Activated T-helper 9 cell treated with anti-CD3 and anti-CD28 coated beads, Interleukin-2, amount 50 U/mL, for 16 hours (primary cell): ENCODE results near the gene UBXN6.

ENCODE experiments used
- DNase-seq: peaks from one replicate; pipeline ENCODE4 v3.0.0-alpha.2; 2020; ENCODE audit warnings: low read depth

Gene UBXN6

GRCh38 chr19:4457654-4458395 lies at the start of gene UBXN6:
Gene UBXN6 (minus strand): TSS chr19:4457794. CDS start chr19:4457697, 97 bp downstream.
- peak; percentile 96 for DNase-seq

GRCh38 chr19:4507150-4507452 lies 49.5 kb upstream of the UBXN6 start:
- DNase-seq = no peak

GRCh38 chr19:4506449-4507149 lies 49.0 kb upstream of the UBXN6 start:
- DNase-seq = no peak

- no peak for DNase-seq
Measured at GRCh38 chr19:4505570-4506448, 48.2 kb upstream of the UBXN6 start.

GRCh38 chr19:4504891-4505569 lies 47.4 kb upstream of the UBXN6 start:
- DNase-seq = no peak

- DNase-seq = no peak
Measured at GRCh38 chr19:4504297-4504701, 46.7 kb upstream of the UBXN6 start.

- DNase-seq = no peak
Measured at GRCh38 chr19:4503825-4504170, 46.2 kb upstream of the UBXN6 start.

GRCh38 chr19:4503132-4503824 lies 45.7 kb upstream of the UBXN6 start:
- no peak for DNase-seq

GRCh38 chr19:4502282-4503131 lies 44.9 kb upstream of the UBXN6 start:
- DNase-seq = no peak

- DNase-seq = no peak
Measured at GRCh38 chr19:4501691-4502090, 44.1 kb upstream of the UBXN6 start.

GRCh38 chr19:4500841-4501591 lies 43.4 kb upstream of the UBXN6 start:
- DNase-seq = no peak

GRCh38 chr19:4499855-4500254 lies 42.3 kb upstream of the UBXN6 start:
- no peak for DNase-seq

GRCh38 chr19:4499318-4499717 lies 41.7 kb upstream of the UBXN6 start:
- DNase-seq = no peak

- DNase-seq = no peak
Measured at GRCh38 chr19:4498694-4499093, 41.1 kb upstream of the UBXN6 start.

GRCh38 chr19:4497770-4498389 lies 40.3 kb upstream of the UBXN6 start:
- no peak for DNase-seq

- no peak for DNase-seq
Measured at GRCh38 chr19:4496304-4496703, 38.7 kb upstream of the UBXN6 start.

GRCh38 chr19:4495471-4495870 lies 37.9 kb upstream of the UBXN6 start:
- DNase-seq = no peak

GRCh38 chr19:4494691-4495064 lies 37.1 kb upstream of the UBXN6 start:
- no peak for DNase-seq

- no peak for DNase-seq
Measured at GRCh38 chr19:4493929-4494690, 36.5 kb upstream of the UBXN6 start.
